PC-9 (cell line): ENCODE measurements around the gene PRDM2. TPM values are rescaled to one million over a fixed set of nuclear protein-coding genes. Genes with fewer than 3 reads are reported as not detected.

Experiments used
- BruUV-seq: library from RNA; stranded (reverse); fragments of 400-500 nt; replicated peaks from 2 replicates; lab custom pipeline; 2021; lab: Mats Ljungman, UMichigan
- CTCF ChIA-PET: fragments of 300-600 bp; sonication (Branson Sonifier 250); formaldehyde crosslinking; loops from one replicate; lab custom pipeline; 2022; ENCODE audit warnings: antibody characterized with exemption; lab: Charles Lee
- POLR2A ChIA-PET: fragments of 300-600 bp; sonication (Branson Sonifier 250); formaldehyde crosslinking; loops from one replicate; lab custom pipeline; 2022; ENCODE audit warnings: antibody characterized with exemption; ENCODE audit not compliant: unreplicated experiment; lab: Charles Lee
- DNase-seq, 2 experiments: peaks; one replicate each; pipeline versions ENCODE4 v3.0.0 to v3.0.0-alpha.2; 2015 to 2022; ENCODE audit warnings: mixed read lengths in 1 of 2
- H2AFZ ChIP-seq: fragments of 200-600 bp; sonication (generic); 2 replicates; pipeline ENCODE4 v1.8.1; 2017; ENCODE audit warnings: antibody characterized with exemption
- H3F3A ChIP-seq: fragments of 200-600 bp; sonication (generic); 2 replicates; pipeline ENCODE4 v1.8.1; 2017; ENCODE audit warnings: antibody characterized with exemption, mild to moderate bottlenecking, low read depth; ENCODE audit not compliant: insufficient read depth
- H3K27ac ChIP-seq: fragments of 200-600 bp; sonication (generic); 2 replicates; pipeline ENCODE4 v1.6.1; 2016; ENCODE audit warnings: mixed run types
- H3K27me3 ChIP-seq: fragments of 200-600 bp; sonication (generic); 2 replicates; pipeline ENCODE4 v1.6.1; 2016; ENCODE audit warnings: low read depth, mixed run types; ENCODE audit not compliant: insufficient read depth
- H3K36me3 ChIP-seq: fragments of 200-600 bp; sonication (generic); 2 replicates; pipeline ENCODE4 v1.6.1; 2016; ENCODE audit warnings: low read depth, mixed run types
- H3K4me1 ChIP-seq: fragments of 200-600 bp; sonication (generic); replicated peaks from 2 replicates; pipeline ENCODE4 v1.6.1; 2016; ENCODE audit warnings: mixed run types; ENCODE audit not compliant: insufficient read depth
- H3K4me2 ChIP-seq: fragments of 200-600 bp; sonication (generic); 2 replicates; pipeline ENCODE4 v1.6.1; 2017; ENCODE audit warnings: mixed run types
- H3K4me3 ChIP-seq: fragments of 200-600 bp; sonication (generic); 2 replicates; pipeline ENCODE4 v1.6.1; 2016; ENCODE audit warnings: mixed run types
- H3K79me2 ChIP-seq: fragments of 200-600 bp; sonication (generic); 2 replicates; pipeline ENCODE4 v1.6.1; 2017; ENCODE audit warnings: low read depth, mixed run types
- H3K9me2 ChIP-seq: fragments of 200-600 bp; sonication (generic); 2 replicates; pipeline ENCODE4 v1.8.1; 2017; ENCODE audit warnings: mild to moderate bottlenecking; ENCODE audit not compliant: insufficient read depth
- H3K9me3 ChIP-seq: fragments of 200-600 bp; sonication (generic); 2 replicates; pipeline ENCODE4 v1.8.1; 2016; ENCODE audit warnings: low read depth; ENCODE audit not compliant: insufficient read depth
- H4K20me1 ChIP-seq: fragments of 200-600 bp; sonication (generic); 2 replicates; pipeline ENCODE4 v1.8.1; 2017; ENCODE audit not compliant: insufficient read depth
- CTCF ChIP-seq: fragments of 200-600 bp; sonication (generic); conservative IDR thresholded peaks from 2 replicates; pipeline ENCODE4 v1.6.1; 2017; ENCODE audit warnings: mixed run types, antibody characterized with exemption, mild to moderate bottlenecking, moderate library complexity
- EZH2 ChIP-seq: fragments of 200-600 bp; sonication (generic); IDR thresholded peaks from 2 replicates; pipeline ENCODE4 v1.8.0; 2017; ENCODE audit warnings: antibody characterized with exemption, low read depth
- intact Hi-C: fragments of 100-400 bp; cut with micrococcal nuclease; formaldehyde crosslinking; loops from one replicate; pipeline ENCODE4 v1.10.0; 2022; ENCODE audit not compliant: unreplicated experiment
- total RNA-seq: library from RNA; stranded (reverse); gene quantifications from 2 replicates; pipeline ENCODE4 v1.2.3, GENCODE V29; 2021

The PRDM2 gene
- total RNA-seq, 1 experiment from 2014 or later, result 32.1 TPM

GRCh38 chr1:13769212-13769611 lies 69.2 kb downstream of the PRDM2 start:
- Histone ChIP-seq H3K9me3 (no peaks in the 10 kb centered on the region), H3K36me3 (no peaks in the 10 kb centered on the region), H3K79me2 (peaks cover 45% of the 10 kb centered on the region), H3K4me1 (no peaks in the 10 kb centered on the region), H3K27ac (no peak overlapping the region), H3F3A (no peaks in the 10 kb centered on the region), H3K4me3 (no peak overlapping the region), H3K9me2 (no peaks in the 10 kb centered on the region), H3K4me2 (no peak overlapping the region), H4K20me1 (no peaks in the 10 kb centered on the region; the same call in none of the 2 replicates), H2AFZ (no peak overlapping the region), H3K27me3 (no peaks in the 10 kb centered on the region)
- CTCF ChIA-PET, result no interaction called here
- TF ChIP-seq CTCF (no peak), EZH2 (no peak)
- BruUV-seq, result no TSS peak
- POLR2A ChIA-PET, result no interaction called here
- intact Hi-C loops, result no loop called here
- no peak for DNase-seq

- intact Hi-C loops, result no loop called here
- no TSS peak for BruUV-seq
These were observed 69.8 kb downstream of the PRDM2 start for GRCh38 chr1:13769830-13770229.

GRCh38 chr1:13770743-13771142 lies 70.8 kb downstream of the PRDM2 start:
- Histone ChIP-seq H3K4me2 (no peak overlapping the region), H3K36me3 (no peaks in the 10 kb centered on the region), H3K4me3 (no peak overlapping the region), H3K9me2 (no peaks in the 10 kb centered on the region), H2AFZ (no peak overlapping the region), H3K27ac (no peak overlapping the region), H3K4me1 (no peaks in the 10 kb centered on the region), H3F3A (no peaks in the 10 kb centered on the region), H3K79me2 (peaks cover 34% of the 10 kb centered on the region; the same call in 1 of the 2 replicates), H3K27me3 (no peaks in the 10 kb centered on the region), H3K9me3 (no peaks in the 10 kb centered on the region), H4K20me1 (no peaks in the 10 kb centered on the region; the same call in 1 of the 2 replicates)
- POLR2A ChIA-PET, result no interaction called here
- intact Hi-C loops, result no loop called here
- BruUV-seq, result no TSS peak
- no peak for TF ChIP-seq EZH2
- TF ChIP-seq CTCF, result no peak
- DNase-seq, result no peak
- CTCF ChIA-PET, result no interaction called here

More at GRCh38 chr1:13769830-13770229, 69.8 kb downstream of the PRDM2 start:
- Histone ChIP-seq H3K9me3 (no peaks in the 10 kb centered on the region), H3K4me2 (no peak overlapping the region), H3K27me3 (no peaks in the 10 kb centered on the region), H4K20me1 (no peaks in the 10 kb centered on the region; the same call in 1 of the 2 replicates), H3K79me2 (peaks cover 39% of the 10 kb centered on the region), H3F3A (no peaks in the 10 kb centered on the region), H2AFZ (no peak overlapping the region), H3K9me2 (no peaks in the 10 kb centered on the region), H3K4me3 (no peak overlapping the region), H3K27ac (no peak overlapping the region), H3K4me1 (no peaks in the 10 kb centered on the region), H3K36me3 (no peaks in the 10 kb centered on the region)
- no peak for DNase-seq
- POLR2A ChIA-PET, result no interaction called here
- CTCF ChIA-PET, result no interaction called here
- no peak for TF ChIP-seq CTCF
- no peak for TF ChIP-seq EZH2
